AG04450 (cell line): Measurements from ENCODE around the gene SPN. TPM values are rescaled to one million over a fixed set of nuclear protein-coding genes. Genes with fewer than 3 reads are reported as not detected.
"Not testable (repeated sequence)": the region's sequence is repeated elsewhere in the genome, so short reads cannot be mapped to it uniquely, and the experiment has no call there.

Experiments
- CTCF ChIA-PET: fragments of 300-600, 350-600 bp; formaldehyde crosslinking; extraction: SDS; loops from one replicate; lab custom pipeline; 2022; ENCODE audit warnings: antibody characterized with exemption, inconsistent platforms; lab: Charles Lee
- POLR2A ChIA-PET: fragments of 350-600 bp; formaldehyde crosslinking; extraction: SDS; loops from one replicate; lab custom pipeline; 2021; ENCODE audit warnings: antibody characterized with exemption, inconsistent platforms; lab: Yijun Ruan, JAX
- DNase-seq: peaks from one replicate; pipeline ENCODE4 v3.0.0-alpha.2; 2011; ENCODE audit warnings: low read depth, low spot score
- H3K27ac ChIP-seq: one replicate; pipeline ENCODE4 v1.5.1; 2012; ENCODE audit warnings: low read depth, low read length, control low read depth
- H3K27me3 ChIP-seq: one replicate; pipeline ENCODE4 v1.6.0; 2012; ENCODE audit warnings: low read length; ENCODE audit not compliant: control insufficient read depth, insufficient read depth
- H3K4me3 ChIP-seq: 2 replicates; pipeline ENCODE4 v1.5.1; 2011; ENCODE audit warnings: mild to moderate bottlenecking, low read depth, low read length, control low read depth
- H3K9me3 ChIP-seq: 2 replicates; pipeline ENCODE4 v1.5.1; 2012; ENCODE audit warnings: low read length; ENCODE audit not compliant: control insufficient read depth, insufficient read depth
- CTCF ChIP-seq: IDR thresholded peaks from 2 replicates; pipeline ENCODE4 v1.5.1; 2011; ENCODE audit warnings: low read depth, low read length, control low read depth, inconsistent platforms
- polyA plus RNA-seq: library from polyadenylated mRNA; depleted of rRNA; stranded (reverse); fragments of >200 nt; gene quantifications from 2 replicates; pipeline ENCODE4 v1.2.3, GENCODE V29; 2011

The SPN gene
- polyA plus RNA-seq, 1 experiment: 0.04 TPM

DNA sequence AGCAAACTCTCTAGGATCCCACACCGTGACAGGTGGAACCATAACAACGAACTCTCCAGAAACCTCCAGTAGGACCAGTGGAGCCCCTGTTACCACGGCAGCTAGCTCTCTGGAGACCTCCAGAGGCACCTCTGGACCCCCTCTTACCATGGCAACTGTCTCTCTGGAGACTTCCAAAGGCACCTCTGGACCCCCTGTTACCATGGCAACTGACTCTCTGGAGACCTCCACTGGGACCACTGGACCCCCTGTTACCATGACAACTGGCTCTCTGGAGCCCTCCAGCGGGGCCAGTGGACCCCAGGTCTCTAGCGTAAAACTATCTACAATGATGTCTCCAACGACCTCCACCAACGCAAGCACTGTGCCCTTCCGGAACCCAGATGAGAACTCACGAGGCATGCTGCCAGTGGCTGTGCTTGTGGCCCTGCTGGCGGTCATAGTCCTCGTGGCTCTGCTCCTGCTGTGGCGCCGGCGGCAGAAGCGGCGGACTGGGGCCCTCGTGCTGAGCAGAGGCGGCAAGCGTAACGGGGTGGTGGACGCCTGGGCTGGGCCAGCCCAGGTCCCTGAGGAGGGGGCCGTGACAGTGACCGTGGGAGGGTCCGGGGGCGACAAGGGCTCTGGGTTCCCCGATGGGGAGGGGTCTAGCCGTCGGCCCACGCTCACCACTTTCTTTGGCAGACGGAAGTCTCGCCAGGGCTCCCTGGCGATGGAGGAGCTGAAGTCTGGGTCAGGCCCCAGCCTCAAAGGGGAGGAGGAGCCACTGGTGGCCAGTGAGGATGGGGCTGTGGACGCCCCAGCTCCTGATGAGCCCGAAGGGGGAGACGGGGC lies 1.3 kb downstream of the SPN start:
- TF ChIP-seq CTCF: no peak

DNA sequence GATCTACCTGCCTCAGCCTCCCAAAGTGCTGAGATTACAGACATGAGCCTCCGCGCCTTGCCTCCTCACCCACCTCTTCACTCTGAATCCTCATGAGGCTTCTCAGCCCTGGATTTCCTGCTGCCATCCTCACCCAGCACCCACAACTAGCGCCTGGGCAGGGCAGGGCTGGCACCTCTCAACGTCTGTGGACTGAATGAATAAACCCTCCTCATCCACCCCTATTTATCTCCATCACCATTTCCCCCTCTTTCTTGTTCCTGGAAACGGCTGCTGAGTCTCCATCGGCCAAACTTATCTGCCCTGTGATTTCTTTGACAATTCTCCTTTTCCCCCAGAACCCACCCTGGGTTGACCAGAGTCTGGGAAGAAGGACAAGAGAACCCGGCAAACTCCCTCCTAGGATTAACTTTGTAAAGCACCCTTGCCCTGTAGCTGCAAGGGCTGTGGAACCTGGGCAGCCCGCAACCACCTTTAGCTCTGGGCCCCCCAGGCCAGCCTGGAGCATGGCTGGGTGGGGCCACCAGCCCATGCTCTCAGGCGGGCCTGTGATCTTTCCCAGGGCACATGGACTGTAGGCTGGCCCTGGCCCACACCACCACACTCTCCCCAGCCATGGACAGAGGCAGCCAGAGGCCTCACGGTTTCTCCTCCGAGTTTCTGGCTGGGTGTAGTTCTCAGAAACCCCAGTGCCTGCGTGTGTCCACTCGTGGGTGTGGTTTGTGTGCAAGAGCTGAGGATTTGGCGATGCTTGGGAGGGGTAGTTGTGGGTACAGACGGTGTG lies 2.4 kb downstream of the SPN start:
- ChIA-PET CTCF (no interaction called here), POLR2A (no interaction called here)
- Histone ChIP-seq H3K9me3 (no peaks in the 10 kb centered on the region), H3K27me3 (peaks cover 15% of the 10 kb centered on the region), H3K27ac (no peak overlapping the region), H3K4me3 (no peak overlapping the region)
- TF ChIP-seq CTCF: no peak
- no peak for DNase-seq

More for the DNA sequence above, 1.3 kb downstream of the SPN start:
- H3K27me3 ChIP-seq: peaks cover 15% of the 10 kb centered on the region
- ChIA-PET CTCF (interaction anchor here (0.9 kb wide), 1 partner anchor 37 kb away, joined by 3 read pairs; no protein-coding TSS in a partner anchor), POLR2A (no interaction called here)
- H3K4me3 ChIP-seq: no peak overlapping the region
- H3K9me3 ChIP-seq: no peaks in the 10 kb centered on the region
- H3K27ac ChIP-seq: no peak overlapping the region
- DNase-seq: no peak

GRCh38 chr16:29667322-29667610 lies 4.2 kb downstream of the SPN start:
- peaks cover 15% of the 10 kb centered on the region for H3K27me3 ChIP-seq
- DNase-seq, H3K27ac ChIP-seq, H3K4me3 ChIP-seq, H3K9me3 ChIP-seq, POLR2A ChIA-PET: not testable (repeated sequence)
- CTCF ChIA-PET: interaction anchor here (0.5 kb wide), 1 partner anchor 38 kb away, joined by 3 read pairs; no protein-coding TSS in a partner anchor

DNA sequence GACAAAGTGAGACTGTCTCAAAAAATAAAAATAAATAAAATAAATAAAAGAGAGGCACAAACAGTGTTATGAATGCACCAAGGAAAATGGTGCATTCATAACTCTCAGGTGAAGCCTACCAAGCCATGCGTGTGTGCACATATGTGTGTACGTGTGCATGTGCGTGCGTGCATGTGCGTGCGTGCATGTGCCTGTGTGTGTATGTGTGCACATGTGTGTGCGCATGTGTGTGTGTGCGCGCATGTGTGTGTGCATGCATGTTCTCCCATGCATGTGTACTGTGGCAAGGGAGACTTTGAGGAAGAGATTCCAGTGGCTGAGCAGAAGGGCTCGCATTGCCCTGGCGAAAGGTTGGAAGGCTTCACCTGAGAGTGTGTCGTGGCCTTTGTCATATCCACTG lies 4.7 kb downstream of the SPN start:
- CTCF ChIA-PET: no interaction called here
- Histone ChIP-seq H3K27me3 (peaks cover 15% of the 10 kb centered on the region), H3K27ac (no peak overlapping the region), H3K9me3 (no peaks in the 10 kb centered on the region), H3K4me3 (no peak overlapping the region)
- POLR2A ChIA-PET: no interaction called here
- TF ChIP-seq CTCF: no peak
- DNase-seq: no peak

DNA sequence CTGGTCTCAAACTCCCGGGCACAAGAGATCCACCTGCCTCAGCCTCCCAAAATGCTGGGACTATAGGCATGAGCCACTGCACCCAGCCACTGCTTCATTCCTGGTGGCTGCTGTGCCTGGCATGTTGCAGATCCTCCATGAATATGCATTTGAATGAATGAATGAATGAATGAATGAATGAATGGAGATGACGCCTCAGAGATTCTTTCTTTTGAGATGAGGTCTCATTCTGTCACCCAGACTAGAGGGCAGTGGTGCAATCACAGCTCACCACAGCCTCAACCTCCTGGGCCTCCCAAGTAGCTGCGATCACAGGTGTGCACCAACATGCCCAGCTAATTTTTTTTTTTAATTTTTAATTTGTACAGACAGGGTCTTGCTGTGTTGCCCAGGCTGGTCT lies 5.2 kb downstream of the SPN start:
- no peak for DNase-seq
- Histone ChIP-seq H3K27me3 (peaks cover 15% of the 10 kb centered on the region), H3K27ac (no peak overlapping the region), H3K4me3 (no peak overlapping the region), H3K9me3 (no peaks in the 10 kb centered on the region)
- ChIA-PET POLR2A (no interaction called here), CTCF (no interaction called here)
- no peak for TF ChIP-seq CTCF
